HCT116 (cell line): Measurements from ENCODE around the gene LRRC74A. TPM values are rescaled to one million over a fixed set of nuclear protein-coding genes. Genes with fewer than 3 reads are reported as not detected.

ENCODE experiments used
- ATAC-seq: fragments of 200-7000 bp; cut with Tn5 transposase; 2 replicates; pipeline ENCODE4 v1.9.1; 2020; ENCODE audit warnings: mild to moderate bottlenecking, moderate library complexity
- BruUV-seq: library from RNA; stranded (reverse); fragments of 400-500 nt; replicated peaks from 2 replicates; lab custom pipeline; 2021; lab: Mats Ljungman, UMichigan
- CTCF ChIA-PET: fragments of 300-600 bp; sonication (Branson Sonifier 250); formaldehyde crosslinking; loops from one replicate; lab custom pipeline; 2021; ENCODE audit warnings: antibody characterized with exemption; lab: Charles Lee
- POLR2A ChIA-PET: fragments of 300-600, 350-600 bp; sonication (Branson Sonifier 250); formaldehyde crosslinking; loops from one replicate; lab custom pipeline; 2021; ENCODE audit warnings: antibody characterized with exemption; lab: Charles Lee
- RAD21 ChIA-PET, 2 experiments: fragments of 300-600 bp; sonication (Branson Sonifier 250); formaldehyde crosslinking; loops; one replicate each; lab custom pipeline; 2023; ENCODE audit warnings: low total read pairs in 2 of 2; ENCODE audit not compliant: uncharacterized antibody in 2 of 2, unreplicated experiment in 2 of 2, low non-redundant PET in 1 of 2; lab: Charles Lee
- DNase-seq: peaks from one replicate; pipeline ENCODE4 v3.0.0-alpha.2; 2010; ENCODE audit warnings: low read depth, low spot score
- H2AFZ ChIP-seq: fragments of 200-600 bp; shearing (Covaris generic), sonication (generic); 2 replicates; pipeline ENCODE4 v1.6.1; 2017; ENCODE audit warnings: low read depth, mixed run types, mixed read lengths, antibody characterized with exemption, low read length; ENCODE audit not compliant: poor library complexity, severe bottlenecking
- H3K27ac ChIP-seq: 2 replicates; pipeline ENCODE4 v1.5.1; 2012; ENCODE audit warnings: low read depth, low read length
- H3K27me3 ChIP-seq: fragments of 200-600 bp; sonication (generic); 2 replicates; pipeline ENCODE4 v1.6.1; 2016; ENCODE audit warnings: mixed run types, low read length, mixed read lengths; ENCODE audit not compliant: insufficient read depth
- H3K36me3 ChIP-seq, 2 experiments: fragments of 200-500 bp in 1 of 2; fragments of 200-600 bp in 1 of 2; sonication (Bioruptor generic) in 1 of 2; sonication (generic) in 1 of 2; 2 replicates each; pipeline versions ENCODE4 v1.5.1 to v1.6.1; 2014 to 2016; ENCODE audit warnings: low read length in 2 of 2, inconsistent platforms in 1 of 2, mixed read lengths in 1 of 2, mixed run types in 1 of 2; ENCODE audit not compliant: insufficient read depth in 2 of 2, control insufficient read depth in 1 of 2
- H3K4me1 ChIP-seq, 2 experiments: fragments of 200-600 bp in 1 of 2; sonication (generic) in 1 of 2; 2 replicates each; pipeline versions ENCODE4 v1.5.1 to v1.6.1; 2012 to 2017; ENCODE audit warnings: low read length in 2 of 2, inconsistent platforms in 1 of 2, mild to moderate bottlenecking in 1 of 2, mixed read lengths in 1 of 2, mixed run types in 1 of 2, moderate library complexity in 1 of 2; ENCODE audit not compliant: insufficient read depth in 2 of 2, control insufficient read depth in 1 of 2
- H3K4me2 ChIP-seq: fragments of 200-600 bp; sonication (generic); 2 replicates; pipeline ENCODE4 v1.6.1; 2017; ENCODE audit warnings: mixed run types, low read length, mixed read lengths
- H3K4me3 ChIP-seq, 2 experiments: fragments of 200-600 bp in 1 of 2; sonication (generic) in 1 of 2; replicated peaks in 1 of 2; 2 replicates each; pipeline ENCODE4 v1.5.1; 2011 to 2016; ENCODE audit warnings: low read length in 2 of 2, control low read depth in 1 of 2, low read depth in 1 of 2, mild to moderate bottlenecking in 1 of 2, mixed read lengths in 1 of 2, mixed run types in 1 of 2
- H3K79me2 ChIP-seq: fragments of 200-600 bp; sonication (generic); 2 replicates; pipeline ENCODE4 v1.6.1; 2017; ENCODE audit warnings: mild to moderate bottlenecking, mixed run types, low read length, moderate library complexity, mixed read lengths; ENCODE audit not compliant: insufficient read depth
- H3K9ac ChIP-seq: fragments of 200-600 bp; sonication (generic); 2 replicates; pipeline ENCODE4 v1.6.1; 2016; ENCODE audit warnings: low read length, mixed read lengths
- H3K9me2 ChIP-seq: fragments of 200-600 bp; sonication (generic), shearing (Covaris generic); 2 replicates; pipeline ENCODE4 v1.6.1; 2017; ENCODE audit warnings: mixed run types, mild to moderate bottlenecking, moderate library complexity; ENCODE audit not compliant: insufficient read depth
- H3K9me3 ChIP-seq, 2 experiments: fragments of 200-500 bp in 1 of 2; fragments of 200-600 bp in 1 of 2; sonication (Bioruptor generic) in 1 of 2; sonication (generic) in 1 of 2; 2 replicates each; pipeline ENCODE4 v1.6.1; 2014 to 2017; ENCODE audit warnings: low read length in 2 of 2, mixed read lengths in 2 of 2, inconsistent platforms in 1 of 2, low read depth in 1 of 2, mild to moderate bottlenecking in 1 of 2, mixed run types in 1 of 2, moderate library complexity in 1 of 2; ENCODE audit not compliant: control insufficient read depth in 1 of 2, insufficient read depth in 1 of 2
- H4K20me1 ChIP-seq: fragments of 200-600 bp; sonication (generic), shearing (Covaris generic); 2 replicates; pipeline ENCODE4 v1.6.1; 2017; ENCODE audit warnings: mixed run types, mild to moderate bottlenecking, moderate library complexity; ENCODE audit not compliant: insufficient read depth
- ATF3 ChIP-seq: IDR thresholded peaks from 2 replicates; pipeline ENCODE4 v1.6.1; 2012
- CBX3 ChIP-seq: IDR thresholded peaks from 2 replicates; pipeline ENCODE4 v1.6.1; 2012; ENCODE audit warnings: low read depth
- CTCF ChIP-seq, 3 experiments: fragments of 200-600 bp in 1 of 3; sonication (generic) in 1 of 3; IDR thresholded peaks in 2 of 3; conservative IDR thresholded peaks in 1 of 3; 2 replicates each; pipeline ENCODE4 v1.5.1; 2012 to 2017; ENCODE audit warnings: low read depth in 2 of 3, low read length in 2 of 3, antibody characterized with exemption in 1 of 3, borderline replicate concordance in 1 of 3, control low read depth in 1 of 3, mild to moderate bottlenecking in 1 of 3, mixed read lengths in 1 of 3, mixed run types in 1 of 3, moderate library complexity in 1 of 3; ENCODE audit not compliant: insufficient read depth in 1 of 3
- ELF1 ChIP-seq: IDR thresholded peaks from 2 replicates; pipeline ENCODE4 v1.6.1; 2012; ENCODE audit warnings: low read depth, borderline replicate concordance
- EZH2 ChIP-seq: fragments of 200-600 bp; sonication (generic); IDR thresholded peaks from 2 replicates; pipeline ENCODE4 v1.6.1; 2017; ENCODE audit warnings: antibody characterized with exemption, mixed run types
- EZH2phosphoT487 ChIP-seq: fragments of 200-600 bp; IDR thresholded peaks from 2 replicates; pipeline ENCODE4 v1.6.1; 2018; ENCODE audit warnings: antibody characterized with exemption, borderline replicate concordance
- FOSL1 ChIP-seq: IDR thresholded peaks from 2 replicates; pipeline ENCODE4 v1.6.1; 2012; ENCODE audit warnings: low read depth
- JUND ChIP-seq: IDR thresholded peaks from 2 replicates; pipeline ENCODE4 v1.6.1; 2012
- POLR2AphosphoS5 ChIP-seq: IDR thresholded peaks from 2 replicates; pipeline ENCODE4 v1.6.1; 2011; ENCODE audit warnings: mild to moderate bottlenecking, low read depth, low read length, moderate library complexity
- RAD21 ChIP-seq: IDR thresholded peaks from 2 replicates; pipeline ENCODE4 v1.6.1; 2012; ENCODE audit warnings: low read depth, mild to moderate bottlenecking
- SRF ChIP-seq: IDR thresholded peaks from 2 replicates; pipeline ENCODE4 v1.6.1; 2012; ENCODE audit warnings: low read depth
- TCF7L2 ChIP-seq: IDR thresholded peaks from 2 replicates; pipeline ENCODE4 v1.7.0; 2011; ENCODE audit warnings: borderline replicate concordance, inconsistent platforms; ENCODE audit not compliant: insufficient read depth, insufficient read length; ENCODE audit errors: extremely low read depth
- YY1 ChIP-seq: IDR thresholded peaks from 2 replicates; pipeline ENCODE4 v1.6.1; 2011; ENCODE audit warnings: low read length, low read depth, moderate library complexity, mild to moderate bottlenecking; ENCODE audit not compliant: insufficient replicate concordance; ENCODE audit errors: extremely low read depth
- ZBTB33 ChIP-seq: IDR thresholded peaks from 2 replicates; pipeline ENCODE4 v1.6.1; 2011; ENCODE audit warnings: mild to moderate bottlenecking, low read length, moderate library complexity; ENCODE audit not compliant: insufficient replicate concordance; ENCODE audit errors: extremely low read depth
- ZFX ChIP-seq: fragments of 450-650 bp; IDR thresholded peaks from 2 replicates; pipeline ENCODE4 v1.6.1; 2017
- ZNF274 ChIP-seq: fragments of 200-500 bp; sonication (Bioruptor generic); IDR thresholded peaks from 2 replicates; pipeline ENCODE4 v1.6.1; 2014; ENCODE audit warnings: mild to moderate bottlenecking, low read depth, low read length, inconsistent platforms
- intact Hi-C: fragments of 100-400 bp; cut with micrococcal nuclease; formaldehyde crosslinking; loops from 2 replicates; pipeline ENCODE4 v1.10.0; 2022
- total RNA-seq: library from RNA; stranded (reverse); gene quantifications from one replicate; pipeline ENCODE4 v1.2.1, GENCODE V29; 2021; ENCODE audit not compliant: unreplicated experiment

The LRRC74A gene
- total RNA-seq, 1 experiment from 2014 or later, result not detected

GRCh38 chr14:76836029-76836630, 9.9 kb downstream of the LRRC74A start:
- no peak overlapping the region for H3K4me3 ChIP-seq
- no peaks in the 10 kb centered on the region for H3K9me3 ChIP-seq
- ATAC-seq (no peak), DNase-seq (no peak)
- H3K27me3 ChIP-seq, result no peaks in the 10 kb centered on the region
- intact Hi-C loops, result no loop called here
- TF ChIP-seq SRF, result no peak
- no peak for TF ChIP-seq TCF7L2
- H2AFZ ChIP-seq, result no peak overlapping the region
- ChIA-PET POLR2A (no interaction called here), CTCF (no interaction called here), RAD21 (no interaction called here)
- H3K9ac ChIP-seq, result no peak overlapping the region
- no peaks in the 10 kb centered on the region for H3K36me3 ChIP-seq
- no peaks in the 10 kb centered on the region for H3K79me2 ChIP-seq
- no peak overlapping the region for H3K4me2 ChIP-seq
- H3K27ac ChIP-seq, result no peak overlapping the region
- no peaks in the 10 kb centered on the region for H3K4me1 ChIP-seq
- no peaks in the 10 kb centered on the region for H4K20me1 ChIP-seq
- no peaks in the 10 kb centered on the region for H3K9me2 ChIP-seq
- no TSS peak for BruUV-seq

- Histone ChIP-seq H3K27ac (no peak overlapping the region), H2AFZ (no peak overlapping the region), H3K27me3 (no peaks in the 10 kb centered on the region), H3K9ac (no peak overlapping the region), H3K4me1 (no peaks in the 10 kb centered on the region), H3K4me2 (no peak overlapping the region), H3K9me2 (no peaks in the 10 kb centered on the region), H3K79me2 (no peaks in the 10 kb centered on the region), H3K9me3 (no peaks in the 10 kb centered on the region), H3K4me3 (no peak overlapping the region), H4K20me1 (no peaks in the 10 kb centered on the region), H3K36me3 (no peaks in the 10 kb centered on the region)
- BruUV-seq, result no TSS peak
- RAD21 ChIA-PET, result no interaction called here
- POLR2A ChIA-PET, result no interaction called here
- DNase-seq (no peak), ATAC-seq (no peak)
- intact Hi-C loops, result no loop called here
- TF ChIP-seq CTCF (IDR thresholded peaks at IDR 0.05 in 2 of 3, conservative IDR thresholded peaks at IDR 0.05 in 1 of 3; ENCODE audit: borderline replicate concordance in 1 of 3, insufficient read depth in 1 of 3, low read depth in 2 of 3, low read length in 2 of 3) (no peak), EZH2phosphoT487 (no peak), SRF (no peak), JUND (no peak), POLR2AphosphoS5 (no peak), YY1 (no peak), CBX3 (no peak), ZBTB33 (no peak), ELF1 (no peak), FOSL1 (no peak), ZFX (no peak), ZNF274 (no peak), ATF3 (no peak), RAD21 (no peak), EZH2 (no peak)
- CTCF ChIA-PET, result no interaction called here
These were observed 11.3 kb downstream of the LRRC74A start for GRCh38 chr14:76837524-76837923.
